ENCODE measurements around the gene ERFL. TPM values are rescaled to one million over a fixed set of nuclear protein-coding genes. Genes with fewer than 3 reads are reported as not detected.

ERFL gene
- total and polyA plus RNA-seq, 2 experiments from 2014 or later, result 0.69 TPM; not detected in 1

DNA sequence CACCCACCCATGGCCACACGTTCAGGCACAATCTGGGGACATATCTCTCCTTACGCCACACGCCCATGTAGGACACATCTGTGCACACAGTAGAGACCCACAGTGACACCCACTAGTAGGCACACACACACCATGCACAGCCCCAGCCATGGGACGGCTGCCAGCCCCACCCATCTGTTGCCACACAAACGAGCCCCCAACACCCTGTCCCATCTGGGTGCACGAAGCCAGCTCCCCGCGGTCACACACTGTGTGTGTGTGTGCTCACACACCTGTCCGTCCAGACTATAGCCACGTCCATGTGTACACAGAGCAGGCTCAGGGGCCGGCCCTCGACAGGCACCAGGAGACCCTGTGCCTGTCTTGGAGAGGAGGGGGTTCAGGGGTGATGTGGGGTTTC is 10.6 kb downstream of the ERFL start:
- Histone ChIP-seq H3K4me3 (no peak overlapping the region), H3F3A (replicated peaks; ENCODE audit: low read depth) (peaks cover 12% of the 10 kb centered on the region), H3K27ac (ENCODE audit: low read depth) (no peak overlapping the region), H3K36me3 (ENCODE audit: insufficient read depth) (no peaks in the 10 kb centered on the region), H2AFZ (no peak overlapping the region), H3K27me3 (ENCODE audit: insufficient read depth) (peaks cover 100% of the 10 kb centered on the region), H3K79me2 (replicated peaks; ENCODE audit: insufficient read depth) (no peaks in the 10 kb centered on the region), H3K9me2 (ENCODE audit: insufficient read depth) (no peaks in the 10 kb centered on the region), H3K4me1 (ENCODE audit: insufficient read depth) (peaks cover 9% of the 10 kb centered on the region; the same call in 1 of the 2 replicates), H4K20me1 (replicated peaks; ENCODE audit: insufficient read depth) (peaks cover 3% of the 10 kb centered on the region; the same call in 1 of the 2 replicates), H3K4me2 (no peak overlapping the region)
- ATAC-seq (no peak), DNase-seq (ENCODE audit: low spot score) (no peak)
- TF ChIP-seq, protein P1, sequence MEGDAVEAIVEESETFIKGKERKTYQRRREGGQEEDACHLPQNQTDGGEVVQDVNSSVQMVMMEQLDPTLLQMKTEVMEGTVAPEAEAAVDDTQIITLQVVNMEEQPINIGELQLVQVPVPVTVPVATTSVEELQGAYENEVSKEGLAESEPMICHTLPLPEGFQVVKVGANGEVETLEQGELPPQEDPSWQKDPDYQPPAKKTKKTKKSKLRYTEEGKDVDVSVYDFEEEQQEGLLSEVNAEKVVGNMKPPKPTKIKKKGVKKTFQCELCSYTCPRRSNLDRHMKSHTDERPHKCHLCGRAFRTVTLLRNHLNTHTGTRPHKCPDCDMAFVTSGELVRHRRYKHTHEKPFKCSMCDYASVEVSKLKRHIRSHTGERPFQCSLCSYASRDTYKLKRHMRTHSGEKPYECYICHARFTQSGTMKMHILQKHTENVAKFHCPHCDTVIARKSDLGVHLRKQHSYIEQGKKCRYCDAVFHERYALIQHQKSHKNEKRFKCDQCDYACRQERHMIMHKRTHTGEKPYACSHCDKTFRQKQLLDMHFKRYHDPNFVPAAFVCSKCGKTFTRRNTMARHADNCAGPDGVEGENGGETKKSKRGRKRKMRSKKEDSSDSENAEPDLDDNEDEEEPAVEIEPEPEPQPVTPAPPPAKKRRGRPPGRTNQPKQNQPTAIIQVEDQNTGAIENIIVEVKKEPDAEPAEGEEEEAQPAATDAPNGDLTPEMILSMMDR (conservative IDR thresholded peaks at IDR 0.05; ENCODE audit: low read depth in 2 of 2), result no peak
- TF ChIP-seq JUNB (IDR thresholded peaks at IDR 0.05; ENCODE audit: unreplicated experiment), result no peak
- no peak for TF ChIP-seq ETS1 (IDR thresholded peaks at IDR 0.05)
- TF ChIP-seq NANOG (IDR thresholded peaks at IDR 0.05; ENCODE audit: borderline replicate concordance), result no peak
- no peak for TF ChIP-seq ZNF114 (CRISPR knock-in tag; IDR thresholded peaks at IDR 0.05)
- TF ChIP-seq CREB1 (CRISPR knock-in tag; IDR thresholded peaks at IDR 0.05; ENCODE audit: low read depth), result no peak
- no peak for TF ChIP-seq STAT1 (IDR thresholded peaks at IDR 0.05; ENCODE audit: unreplicated experiment)
- TF ChIP-seq EZH2phosphoT487 (IDR thresholded peaks at IDR 0.05; ENCODE audit: unreplicated experiment), result no peak
- TF ChIP-seq, protein P2, sequence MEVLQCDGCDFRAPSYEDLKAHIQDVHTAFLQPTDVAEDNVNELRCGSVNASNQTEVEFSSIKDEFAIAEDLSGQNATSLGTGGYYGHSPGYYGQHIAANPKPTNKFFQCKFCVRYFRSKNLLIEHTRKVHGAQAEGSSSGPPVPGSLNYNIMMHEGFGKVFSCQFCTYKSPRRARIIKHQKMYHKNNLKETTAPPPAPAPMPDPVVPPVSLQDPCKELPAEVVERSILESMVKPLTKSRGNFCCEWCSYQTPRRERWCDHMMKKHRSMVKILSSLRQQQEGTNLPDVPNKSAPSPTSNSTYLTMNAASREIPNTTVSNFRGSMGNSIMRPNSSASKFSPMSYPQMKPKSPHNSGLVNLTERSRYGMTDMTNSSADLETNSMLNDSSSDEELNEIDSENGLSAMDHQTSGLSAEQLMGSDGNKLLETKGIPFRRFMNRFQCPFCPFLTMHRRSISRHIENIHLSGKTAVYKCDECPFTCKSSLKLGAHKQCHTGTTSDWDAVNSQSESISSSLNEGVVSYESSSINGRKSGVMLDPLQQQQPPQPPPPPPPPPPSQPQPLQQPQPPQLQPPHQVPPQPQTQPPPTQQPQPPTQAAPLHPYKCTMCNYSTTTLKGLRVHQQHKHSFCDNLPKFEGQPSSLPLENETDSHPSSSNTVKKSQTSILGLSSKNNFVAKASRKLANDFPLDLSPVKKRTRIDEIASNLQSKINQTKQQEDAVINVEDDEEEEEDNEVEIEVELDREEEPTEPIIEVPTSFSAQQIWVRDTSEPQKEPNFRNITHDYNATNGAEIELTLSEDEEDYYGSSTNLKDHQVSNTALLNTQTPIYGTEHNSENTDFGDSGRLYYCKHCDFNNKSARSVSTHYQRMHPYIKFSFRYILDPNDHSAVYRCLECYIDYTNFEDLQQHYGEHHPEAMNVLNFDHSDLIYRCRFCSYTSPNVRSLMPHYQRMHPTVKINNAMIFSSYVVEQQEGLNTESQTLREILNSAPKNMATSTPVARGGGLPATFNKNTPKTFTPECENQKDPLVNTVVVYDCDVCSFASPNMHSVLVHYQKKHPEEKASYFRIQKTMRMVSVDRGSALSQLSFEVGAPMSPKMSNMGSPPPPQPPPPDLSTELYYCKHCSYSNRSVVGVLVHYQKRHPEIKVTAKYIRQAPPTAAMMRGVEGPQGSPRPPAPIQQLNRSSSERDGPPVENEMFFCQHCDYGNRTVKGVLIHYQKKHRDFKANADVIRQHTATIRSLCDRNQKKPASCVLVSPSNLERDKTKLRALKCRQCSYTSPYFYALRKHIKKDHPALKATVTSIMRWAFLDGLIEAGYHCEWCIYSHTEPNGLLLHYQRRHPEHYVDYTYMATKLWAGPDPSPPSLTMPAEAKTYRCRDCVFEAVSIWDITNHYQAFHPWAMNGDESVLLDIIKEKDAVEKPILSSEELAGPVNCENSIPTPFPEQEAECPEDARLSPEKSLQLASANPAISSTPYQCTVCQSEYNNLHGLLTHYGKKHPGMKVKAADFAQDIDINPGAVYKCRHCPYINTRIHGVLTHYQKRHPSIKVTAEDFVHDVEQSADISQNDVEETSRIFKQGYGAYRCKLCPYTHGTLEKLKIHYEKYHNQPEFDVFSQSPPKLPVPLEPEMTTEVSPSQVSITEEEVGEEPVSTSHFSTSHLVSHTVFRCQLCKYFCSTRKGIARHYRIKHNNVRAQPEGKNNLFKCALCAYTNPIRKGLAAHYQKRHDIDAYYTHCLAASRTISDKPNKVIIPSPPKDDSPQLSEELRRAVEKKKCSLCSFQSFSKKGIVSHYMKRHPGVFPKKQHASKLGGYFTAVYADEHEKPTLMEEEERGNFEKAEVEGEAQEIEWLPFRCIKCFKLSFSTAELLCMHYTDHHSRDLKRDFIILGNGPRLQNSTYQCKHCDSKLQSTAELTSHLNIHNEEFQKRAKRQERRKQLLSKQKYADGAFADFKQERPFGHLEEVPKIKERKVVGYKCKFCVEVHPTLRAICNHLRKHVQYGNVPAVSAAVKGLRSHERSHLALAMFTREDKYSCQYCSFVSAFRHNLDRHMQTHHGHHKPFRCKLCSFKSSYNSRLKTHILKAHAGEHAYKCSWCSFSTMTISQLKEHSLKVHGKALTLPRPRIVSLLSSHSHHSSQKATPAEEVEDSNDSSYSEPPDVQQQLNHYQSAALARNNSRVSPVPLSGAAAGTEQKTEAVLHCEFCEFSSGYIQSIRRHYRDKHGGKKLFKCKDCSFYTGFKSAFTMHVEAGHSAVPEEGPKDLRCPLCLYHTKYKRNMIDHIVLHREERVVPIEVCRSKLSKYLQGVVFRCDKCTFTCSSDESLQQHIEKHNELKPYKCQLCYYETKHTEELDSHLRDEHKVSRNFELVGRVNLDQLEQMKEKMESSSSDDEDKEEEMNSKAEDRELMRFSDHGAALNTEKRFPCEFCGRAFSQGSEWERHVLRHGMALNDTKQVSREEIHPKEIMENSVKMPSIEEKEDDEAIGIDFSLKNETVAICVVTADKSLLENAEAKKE (CRISPR knock-in tag; IDR thresholded peaks at IDR 0.05), result no peak
- TF ChIP-seq ZNF331 (CRISPR knock-in tag; IDR thresholded peaks at IDR 0.05; ENCODE audit: low read depth), result no peak
- TF ChIP-seq EZH2 (IDR thresholded peaks at IDR 0.05; ENCODE audit: low read depth, unreplicated experiment), result no peak
- no peak for TF ChIP-seq POLR2AphosphoS5 (IDR thresholded peaks at IDR 0.05; ENCODE audit: low read depth)
- TF ChIP-seq REST (IDR thresholded peaks at IDR 0.05; ENCODE audit: unreplicated experiment), result no peak
- no peak overlapping the region for H3K27ac Mint-ChIP-seq
- peaks cover 8% of the 10 kb centered on the region for H3K4me1 Mint-ChIP-seq
- H3K9me3 Mint-ChIP-seq, result no peaks in the 10 kb centered on the region
- H3K4me3 Mint-ChIP-seq, result no peak overlapping the region
- H3K27me3 Mint-ChIP-seq (ENCODE audit: insufficient read depth, low read depth, poor library complexity), result peaks cover 19% of the 10 kb centered on the region
- H3K36me3 Mint-ChIP-seq (ENCODE audit: low read depth), result no peaks in the 10 kb centered on the region

Measured in GM23338 (cell line).